Lower leg skin (tissue), 4 donors: ENCODE results near the gene PEX5L. TPM values are rescaled to one million over a fixed set of nuclear protein-coding genes. Genes with fewer than 3 reads are reported as not detected.

Experiments
- DNase-seq, 2 donors: peaks; one replicate each; pipeline ENCODE4 v3.0.0-alpha.2; 2019; ENCODE audit warnings: low spot score in 2 of 2
- H3K4me3 ChIP-seq: fragments of 200-600 bp; sonication (generic); 2 replicates; pipeline ENCODE4 v1.5.1; 2017; ENCODE audit warnings: mild to moderate bottlenecking, low read depth; ENCODE audit not compliant: poor library complexity, severe bottlenecking
- POLR2A ChIP-seq, 2 donors: fragments of 450-650 bp; IDR thresholded peaks; one replicate each; pipeline ENCODE4 v1.6.1; 2016 to 2017; ENCODE audit warnings: antibody characterized with exemption in 2 of 2, mild to moderate bottlenecking in 1 of 2, moderate library complexity in 1 of 2
- WGBS, 2 donors: methylation state at CpG; one replicate each; pipeline ENCODE4 v1.1.5; 2018; 5-methylcytosine and 5-hydroxymethylcytosine counted together
- intact Hi-C: fragments of 100-400 bp; cut with DNase I; formaldehyde crosslinking; loops from one replicate; pipeline ENCODE4 v1.15.0; 2023; ENCODE audit warnings: low total_unique reads
- total RNA-seq, 4 donors: library from RNA; depleted of rRNA; stranded (reverse); fragments of >200 nt; gene quantifications; one replicate each; pipeline ENCODE4 v1.1.0, GENCODE V29; 2016
- TF ChIP-seq, protein P1 (sequence below), 3 donors: fragments of 450-650 bp; IDR thresholded peaks; one replicate each; pipeline ENCODE4 v1.5.1; 2016; ENCODE audit warnings: antibody characterized with exemption in 3 of 3, mild to moderate bottlenecking in 3 of 3, moderate library complexity in 2 of 3

PEX5L gene
- total RNA-seq, 4 donors from 2014 or later = not detected

DNA sequence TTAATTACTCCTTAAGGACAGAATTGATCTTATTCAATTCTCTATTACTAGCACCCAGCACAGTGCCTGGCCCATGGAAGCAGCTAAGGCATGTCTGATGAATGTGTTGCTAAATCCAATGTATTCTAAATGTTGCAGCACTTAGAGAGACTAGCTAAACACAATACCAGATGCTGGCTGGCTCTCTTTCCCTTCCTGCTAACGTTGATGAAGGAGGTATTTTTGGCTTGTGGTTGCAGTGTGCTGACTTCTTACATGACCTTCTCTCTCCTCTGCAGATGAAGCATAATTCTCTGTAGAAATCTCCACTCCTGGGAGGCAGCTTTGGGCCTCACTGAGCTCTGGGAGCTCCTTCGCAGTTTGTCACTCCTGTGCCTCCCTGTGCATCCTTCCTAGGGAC lies 183.6 kb downstream of the PEX5L start:
- no peak overlapping the region for H3K4me3 ChIP-seq
- WGBS, 2 donors = 46 to 48% methylated on average over 2 of the region's 2 CpGs
- intact Hi-C loops = no loop called here
- TF ChIP-seq, protein P1, sequence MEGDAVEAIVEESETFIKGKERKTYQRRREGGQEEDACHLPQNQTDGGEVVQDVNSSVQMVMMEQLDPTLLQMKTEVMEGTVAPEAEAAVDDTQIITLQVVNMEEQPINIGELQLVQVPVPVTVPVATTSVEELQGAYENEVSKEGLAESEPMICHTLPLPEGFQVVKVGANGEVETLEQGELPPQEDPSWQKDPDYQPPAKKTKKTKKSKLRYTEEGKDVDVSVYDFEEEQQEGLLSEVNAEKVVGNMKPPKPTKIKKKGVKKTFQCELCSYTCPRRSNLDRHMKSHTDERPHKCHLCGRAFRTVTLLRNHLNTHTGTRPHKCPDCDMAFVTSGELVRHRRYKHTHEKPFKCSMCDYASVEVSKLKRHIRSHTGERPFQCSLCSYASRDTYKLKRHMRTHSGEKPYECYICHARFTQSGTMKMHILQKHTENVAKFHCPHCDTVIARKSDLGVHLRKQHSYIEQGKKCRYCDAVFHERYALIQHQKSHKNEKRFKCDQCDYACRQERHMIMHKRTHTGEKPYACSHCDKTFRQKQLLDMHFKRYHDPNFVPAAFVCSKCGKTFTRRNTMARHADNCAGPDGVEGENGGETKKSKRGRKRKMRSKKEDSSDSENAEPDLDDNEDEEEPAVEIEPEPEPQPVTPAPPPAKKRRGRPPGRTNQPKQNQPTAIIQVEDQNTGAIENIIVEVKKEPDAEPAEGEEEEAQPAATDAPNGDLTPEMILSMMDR (IDR thresholded peaks at IDR 0.05) = no peak
- no peak for TF ChIP-seq POLR2A (IDR thresholded peaks at IDR 0.05)
- no peak for DNase-seq

- whole genome bisulfite sequencing, 2 donors = 77 to 79% methylated on average over 5 of the region's 5 CpGs
- DNase-seq = no peak
- H3K4me3 ChIP-seq = no peak overlapping the region
- intact Hi-C loops = no loop called here
- TF ChIP-seq, protein P1 (IDR thresholded peaks at IDR 0.05) = no peak
- no peak for TF ChIP-seq POLR2A (IDR thresholded peaks at IDR 0.05)
Measured at GRCh38 chr3:179852142-179852905, 184.4 kb downstream of the PEX5L start.

DNA sequence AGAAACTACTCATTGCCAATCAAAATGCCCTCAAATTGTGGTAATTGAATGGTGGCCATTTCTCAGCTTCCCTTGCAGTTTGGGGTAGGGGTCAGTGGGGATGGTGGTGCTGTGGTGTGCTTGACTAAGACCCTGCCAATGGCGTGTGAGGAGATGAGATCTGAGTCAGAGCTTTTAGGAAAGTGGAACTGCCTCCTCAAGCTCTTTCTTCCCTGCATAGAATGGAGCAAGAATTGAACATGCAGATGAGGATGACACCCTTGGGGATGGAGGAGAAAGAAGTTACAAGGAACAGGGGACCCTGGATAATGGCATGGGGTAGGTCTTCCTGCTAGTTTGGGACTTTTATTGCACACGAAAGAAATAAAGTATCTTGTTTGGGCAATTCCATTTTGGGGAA lies 188.0 kb downstream of the PEX5L start:
- H3K4me3 ChIP-seq = no peak overlapping the region
- intact Hi-C loops = no loop called here
- no peak for TF ChIP-seq POLR2A (IDR thresholded peaks at IDR 0.05)
- TF ChIP-seq, protein P1 (IDR thresholded peaks at IDR 0.05) = no peak
- no peak for DNase-seq
- WGBS, 2 donors = 78 to 82% methylated on average over 2 of the region's 2 CpGs

GRCh38 chr3:179842061-179842460 lies 194.7 kb downstream of the PEX5L start:
- no peak for DNase-seq
- TF ChIP-seq, protein P1 (IDR thresholded peaks at IDR 0.05) = no peak
- no peak for TF ChIP-seq POLR2A (IDR thresholded peaks at IDR 0.05)
- intact Hi-C loops = no loop called here
- H3K4me3 ChIP-seq = no peak overlapping the region
- WGBS, 2 donors = 36 to 56% methylated on average over 3 of the region's 3 CpGs

DNA sequence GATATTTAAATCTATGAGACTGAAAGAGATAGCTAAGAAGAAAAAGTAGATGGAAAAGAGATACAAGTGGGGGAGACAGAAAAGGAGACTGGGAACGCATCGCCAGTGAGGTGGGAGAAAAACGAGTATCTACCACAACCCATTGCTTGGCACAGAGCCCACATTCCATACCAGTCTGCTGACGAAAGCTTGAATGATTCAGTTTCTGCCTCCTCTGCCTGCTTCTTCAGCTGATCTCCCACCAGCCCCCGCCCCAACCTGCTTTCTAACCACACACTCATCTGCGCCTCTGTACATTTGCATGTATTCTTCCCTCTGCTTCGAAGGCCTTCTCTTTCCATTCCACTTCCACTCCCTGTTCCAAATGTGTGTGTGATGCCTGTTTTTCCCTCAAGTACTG lies 195.8 kb downstream of the PEX5L start:
- intact Hi-C loops = no loop called here
- TF ChIP-seq POLR2A (IDR thresholded peaks at IDR 0.05) = no peak
- TF ChIP-seq, protein P1 (IDR thresholded peaks at IDR 0.05) = no peak
- no peak overlapping the region for H3K4me3 ChIP-seq
- no peak for DNase-seq
- WGBS, 2 donors = 43 to 58% methylated on average over 7 of the region's 7 CpGs

GRCh38 chr3:179837374-179837773 lies 199.4 kb downstream of the PEX5L start:
- H3K4me3 ChIP-seq = no peak overlapping the region
- intact Hi-C loops = no loop called here
- 73 to 74% methylated on average over 2 of the region's 2 CpGs for WGBS, 2 donors
- DNase-seq = no peak
- TF ChIP-seq, protein P1 (IDR thresholded peaks at IDR 0.05) = no peak
- no peak for TF ChIP-seq POLR2A (IDR thresholded peaks at IDR 0.05)
